ENCODE results near the gene FBXO4. TPM values are rescaled to one million over a fixed set of nuclear protein-coding genes. Genes with fewer than 3 reads are reported as not detected.

The FBXO4 gene
- total RNA-seq, 1 experiment from 2014 or later = 9.0 TPM

DNA sequence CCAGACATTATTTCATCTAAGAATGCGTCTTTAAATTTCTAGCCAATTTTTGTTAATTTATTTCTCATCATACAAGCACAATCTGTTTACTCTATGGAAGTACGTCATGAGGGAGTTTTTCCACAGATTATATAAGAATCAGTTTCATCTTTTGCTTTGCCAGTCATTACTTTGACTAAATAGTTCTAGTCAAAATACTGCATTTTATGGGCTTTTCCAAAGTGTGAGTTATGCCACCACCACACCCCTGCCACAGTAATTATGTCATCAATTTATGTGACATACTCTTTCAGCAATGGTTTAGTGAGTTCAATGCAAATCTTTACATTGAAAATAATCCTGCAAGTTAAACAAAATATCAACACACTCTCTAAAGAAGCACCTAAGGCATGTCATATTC, 18.9 kb upstream of the FBXO4 start:
- ATAC-seq (no peak), DNase-seq (ENCODE audit: low read depth, low spot score) (no peak)
- peaks cover 17 to 24% of the 10 kb centered on the region in 2 experiments; a peak in 3 of 4 replicates for H3K36me3 ChIP-seq (ENCODE audit: control insufficient read depth in 1 of 2, insufficient read depth in 2 of 2, low read length in 2 of 2)
- H3K9me2 ChIP-seq (ENCODE audit: insufficient read depth) = no peaks in the 10 kb centered on the region
- POLR2A ChIA-PET = no interaction called here
- H3K27ac ChIP-seq (ENCODE audit: low read depth, low read length) = no peak overlapping the region
- H3K4me2 ChIP-seq (ENCODE audit: low read length) = no peak overlapping the region
- CTCF ChIA-PET = no interaction called here
- intact Hi-C loops (cut with micrococcal nuclease) = no loop called here
- H3K9me3 ChIP-seq (ENCODE audit: control insufficient read depth in 1 of 2, insufficient read depth in 1 of 2, low read depth in 1 of 2, low read length in 2 of 2) = no peaks in the 10 kb centered on the region
- H3K4me3 ChIP-seq (replicated peaks in 1 of 2; ENCODE audit: low read depth in 1 of 2, low read length in 2 of 2) = no peak overlapping the region
- peaks cover 30% of the 10 kb centered on the region for H3K79me2 ChIP-seq (ENCODE audit: insufficient read depth, low read length)
- H2AFZ ChIP-seq (ENCODE audit: low read depth, low read length, poor library complexity, severe bottlenecking) = no peak overlapping the region
- no peaks in the 10 kb centered on the region for H3K27me3 ChIP-seq (ENCODE audit: insufficient read depth, low read length)
- H4K20me1 ChIP-seq (ENCODE audit: insufficient read depth) = no peaks in the 10 kb centered on the region; the same call in 1 of the 2 replicates
- TF ChIP-seq EZH2phosphoT487 (IDR thresholded peaks at IDR 0.05; ENCODE audit: borderline replicate concordance) = no peak
- no peak for TF ChIP-seq POLR2A (IDR thresholded peaks at IDR 0.05; ENCODE audit: borderline replicate concordance, extremely low read depth, insufficient read depth, insufficient read length)
- TF ChIP-seq, protein P1, sequence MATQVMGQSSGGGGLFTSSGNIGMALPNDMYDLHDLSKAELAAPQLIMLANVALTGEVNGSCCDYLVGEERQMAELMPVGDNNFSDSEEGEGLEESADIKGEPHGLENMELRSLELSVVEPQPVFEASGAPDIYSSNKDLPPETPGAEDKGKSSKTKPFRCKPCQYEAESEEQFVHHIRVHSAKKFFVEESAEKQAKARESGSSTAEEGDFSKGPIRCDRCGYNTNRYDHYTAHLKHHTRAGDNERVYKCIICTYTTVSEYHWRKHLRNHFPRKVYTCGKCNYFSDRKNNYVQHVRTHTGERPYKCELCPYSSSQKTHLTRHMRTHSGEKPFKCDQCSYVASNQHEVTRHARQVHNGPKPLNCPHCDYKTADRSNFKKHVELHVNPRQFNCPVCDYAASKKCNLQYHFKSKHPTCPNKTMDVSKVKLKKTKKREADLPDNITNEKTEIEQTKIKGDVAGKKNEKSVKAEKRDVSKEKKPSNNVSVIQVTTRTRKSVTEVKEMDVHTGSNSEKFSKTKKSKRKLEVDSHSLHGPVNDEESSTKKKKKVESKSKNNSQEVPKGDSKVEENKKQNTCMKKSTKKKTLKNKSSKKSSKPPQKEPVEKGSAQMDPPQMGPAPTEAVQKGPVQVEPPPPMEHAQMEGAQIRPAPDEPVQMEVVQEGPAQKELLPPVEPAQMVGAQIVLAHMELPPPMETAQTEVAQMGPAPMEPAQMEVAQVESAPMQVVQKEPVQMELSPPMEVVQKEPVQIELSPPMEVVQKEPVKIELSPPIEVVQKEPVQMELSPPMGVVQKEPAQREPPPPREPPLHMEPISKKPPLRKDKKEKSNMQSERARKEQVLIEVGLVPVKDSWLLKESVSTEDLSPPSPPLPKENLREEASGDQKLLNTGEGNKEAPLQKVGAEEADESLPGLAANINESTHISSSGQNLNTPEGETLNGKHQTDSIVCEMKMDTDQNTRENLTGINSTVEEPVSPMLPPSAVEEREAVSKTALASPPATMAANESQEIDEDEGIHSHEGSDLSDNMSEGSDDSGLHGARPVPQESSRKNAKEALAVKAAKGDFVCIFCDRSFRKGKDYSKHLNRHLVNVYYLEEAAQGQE (IDR thresholded peaks at IDR 0.05; ENCODE audit: low read depth) = no peak
- TF ChIP-seq TCF7L2 (IDR thresholded peaks at IDR 0.05; ENCODE audit: borderline replicate concordance, extremely low read depth, insufficient read depth, insufficient read length) = no peak
- TF ChIP-seq JUND (IDR thresholded peaks at IDR 0.05) = no peak
- TF ChIP-seq EZH2 (IDR thresholded peaks at IDR 0.05) = no peak
- TF ChIP-seq SP1 (IDR thresholded peaks at IDR 0.05; ENCODE audit: low read depth) = no peak
- TF ChIP-seq, protein P2, sequence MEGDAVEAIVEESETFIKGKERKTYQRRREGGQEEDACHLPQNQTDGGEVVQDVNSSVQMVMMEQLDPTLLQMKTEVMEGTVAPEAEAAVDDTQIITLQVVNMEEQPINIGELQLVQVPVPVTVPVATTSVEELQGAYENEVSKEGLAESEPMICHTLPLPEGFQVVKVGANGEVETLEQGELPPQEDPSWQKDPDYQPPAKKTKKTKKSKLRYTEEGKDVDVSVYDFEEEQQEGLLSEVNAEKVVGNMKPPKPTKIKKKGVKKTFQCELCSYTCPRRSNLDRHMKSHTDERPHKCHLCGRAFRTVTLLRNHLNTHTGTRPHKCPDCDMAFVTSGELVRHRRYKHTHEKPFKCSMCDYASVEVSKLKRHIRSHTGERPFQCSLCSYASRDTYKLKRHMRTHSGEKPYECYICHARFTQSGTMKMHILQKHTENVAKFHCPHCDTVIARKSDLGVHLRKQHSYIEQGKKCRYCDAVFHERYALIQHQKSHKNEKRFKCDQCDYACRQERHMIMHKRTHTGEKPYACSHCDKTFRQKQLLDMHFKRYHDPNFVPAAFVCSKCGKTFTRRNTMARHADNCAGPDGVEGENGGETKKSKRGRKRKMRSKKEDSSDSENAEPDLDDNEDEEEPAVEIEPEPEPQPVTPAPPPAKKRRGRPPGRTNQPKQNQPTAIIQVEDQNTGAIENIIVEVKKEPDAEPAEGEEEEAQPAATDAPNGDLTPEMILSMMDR (IDR thresholded peaks at IDR 0.05 in 2 of 3, conservative IDR thresholded peaks at IDR 0.05 in 1 of 3; ENCODE audit: borderline replicate concordance in 1 of 3, insufficient read depth in 1 of 3, low read depth in 2 of 3, low read length in 2 of 3) = no peak
- no peak for TF ChIP-seq SIN3A (IDR thresholded peaks at IDR 0.05; ENCODE audit: low read depth)
- TF ChIP-seq, protein P3, sequence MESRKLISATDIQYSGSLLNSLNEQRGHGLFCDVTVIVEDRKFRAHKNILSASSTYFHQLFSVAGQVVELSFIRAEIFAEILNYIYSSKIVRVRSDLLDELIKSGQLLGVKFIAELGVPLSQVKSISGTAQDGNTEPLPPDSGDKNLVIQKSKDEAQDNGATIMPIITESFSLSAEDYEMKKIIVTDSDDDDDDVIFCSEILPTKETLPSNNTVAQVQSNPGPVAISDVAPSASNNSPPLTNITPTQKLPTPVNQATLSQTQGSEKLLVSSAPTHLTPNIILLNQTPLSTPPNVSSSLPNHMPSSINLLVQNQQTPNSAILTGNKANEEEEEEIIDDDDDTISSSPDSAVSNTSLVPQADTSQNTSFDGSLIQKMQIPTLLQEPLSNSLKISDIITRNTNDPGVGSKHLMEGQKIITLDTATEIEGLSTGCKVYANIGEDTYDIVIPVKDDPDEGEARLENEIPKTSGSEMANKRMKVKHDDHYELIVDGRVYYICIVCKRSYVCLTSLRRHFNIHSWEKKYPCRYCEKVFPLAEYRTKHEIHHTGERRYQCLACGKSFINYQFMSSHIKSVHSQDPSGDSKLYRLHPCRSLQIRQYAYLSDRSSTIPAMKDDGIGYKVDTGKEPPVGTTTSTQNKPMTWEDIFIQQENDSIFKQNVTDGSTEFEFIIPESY (IDR thresholded peaks at IDR 0.05; ENCODE audit: extremely low read depth, insufficient replicate concordance, low read length) = no peak
- no peak for TF ChIP-seq ZNF274 (IDR thresholded peaks at IDR 0.05; ENCODE audit: low read depth, low read length)
- no peak for TF ChIP-seq ZFX (IDR thresholded peaks at IDR 0.05)
- no peak overlapping the region for H3K9ac ChIP-seq (ENCODE audit: low read length)
- no TSS peak for BruUV-seq (replicated peaks)
- H3K4me1 ChIP-seq (ENCODE audit: control insufficient read depth in 1 of 2, insufficient read depth in 2 of 2, low read length in 2 of 2) = peaks cover 8 to 18% of the 10 kb centered on the region in 2 experiments; a peak in 3 of 4 replicates
- RAD21 ChIA-PET (ENCODE audit: low non-redundant PET in 1 of 2, low total read pairs in 2 of 2, uncharacterized antibody in 2 of 2, unreplicated experiment in 2 of 2) = no interaction called here
